ENCODE results near the gene PAK6. TPM values are rescaled to one million over a fixed set of nuclear protein-coding genes. Genes with fewer than 3 reads are reported as not detected.

Gene PAK6
- total RNA-seq, 5 donors from 2014 or later (not counting 1 experiment from before 2014, with no cell fraction given), result 0.28 to 2.1 (median 1.4) TPM; not detected in 2

DNA sequence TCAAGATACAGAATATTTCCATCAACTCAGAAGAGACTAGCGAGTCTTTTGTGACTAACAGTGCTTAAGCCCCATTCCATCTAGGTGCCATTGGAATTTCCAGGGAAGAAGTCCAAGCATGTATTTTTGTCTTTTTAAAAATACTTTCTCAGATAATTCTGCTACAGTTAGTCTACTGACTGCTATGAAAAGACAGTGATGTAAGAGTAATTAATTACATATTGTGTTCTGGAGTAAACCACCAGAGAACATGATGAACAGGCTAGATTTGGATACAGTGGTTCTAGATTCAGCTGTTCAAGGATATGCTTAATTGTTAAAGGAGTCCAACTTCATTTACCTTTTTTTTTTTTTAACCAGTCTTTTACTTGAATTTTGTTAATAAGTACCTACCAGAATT is 34.8 kb upstream of the PAK6 start:
- Mint-ChIP-seq H3K36me3 (no peaks in the 10 kb centered on the region), H3K27me3 (no peaks in the 10 kb centered on the region), H3K27ac (no peak overlapping the region)

DNA sequence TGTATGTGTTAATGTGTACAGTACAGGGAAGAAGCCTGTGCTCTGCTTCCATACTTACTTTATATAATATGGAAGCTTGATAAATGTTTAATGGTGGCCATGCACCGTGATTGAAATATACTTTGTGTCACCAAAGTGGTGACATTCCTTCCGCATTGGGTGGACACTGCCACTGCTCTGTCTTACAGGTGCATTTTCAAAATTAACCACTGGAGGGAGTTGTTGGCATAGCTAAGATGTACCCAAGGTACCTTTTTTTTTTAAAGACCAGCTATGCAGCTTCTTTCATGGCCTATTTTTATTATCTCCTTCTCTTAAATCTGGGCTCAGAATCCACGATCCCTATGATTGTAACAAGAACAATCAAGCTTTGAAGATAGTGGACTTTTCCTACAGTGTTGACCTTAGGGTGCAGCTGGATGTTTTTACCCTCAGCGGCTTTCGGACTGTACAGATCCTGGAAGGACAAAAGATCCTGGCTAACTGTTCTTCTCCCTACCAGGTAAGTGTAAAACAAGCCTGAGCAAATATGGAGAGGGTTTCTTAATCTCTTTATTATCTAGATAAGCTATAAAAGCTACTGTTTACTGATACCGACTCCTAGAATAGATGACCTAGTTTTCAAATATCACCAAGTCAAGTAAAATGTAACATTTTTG is 21.6 kb upstream of the PAK6 start:
- Mint-ChIP-seq H3K4me3 (no peak overlapping the region), H3K27ac (no peak overlapping the region), H3K27me3 (no peaks in the 10 kb centered on the region), H3K36me3 (no peaks in the 10 kb centered on the region), H3K9me3 (no peaks in the 10 kb centered on the region), H3K4me1 (no peaks in the 10 kb centered on the region)
- no peak overlapping the region for H3K27ac ChIP-seq (ENCODE audit: low read length)
- no peaks in the 10 kb centered on the region for H3K4me1 ChIP-seq (ENCODE audit: control insufficient read depth in 1 of 2, extremely low read depth in 1 of 2, insufficient read depth in 2 of 2, low read length in 2 of 2)
- ATAC-seq (replicated peaks in 1 of 4) (peak; percentile 75 to 87 (median 82)), DNase-seq (peak in 24 of 35 experiments; percentile 8 to 85 (median 25))
- H3K36me3 ChIP-seq (ENCODE audit: control insufficient read depth in 2 of 2, extremely low read depth in 1 of 2, insufficient read depth in 1 of 2, low read length in 1 of 2), result no peaks in the 10 kb centered on the region
- CTCF ChIA-PET, result interaction anchor here (0.5 to 3.0 kb wide), 29 partner anchors 9 to 203 kb away, joined by 3 to 48 read pairs (median 4); partner anchors contain the start of genes IVD (in 1 of the 2) and PAK6 (in 1 of the 2)
- no CpG with 5 or more reads among the region's 6 CpGs for WGBS (ENCODE audit: insufficient coverage)
- H3K4me3 ChIP-seq (ENCODE audit: control insufficient read depth in 1 of 2, extremely low read depth in 1 of 2, low read length in 1 of 2), result no peak overlapping the region
- H3K27me3 ChIP-seq (replicated peaks in 1 of 2; ENCODE audit: control insufficient read depth in 2 of 2, extremely low read depth in 1 of 2, insufficient read depth in 2 of 2, low read length in 1 of 2), result no peaks in the 10 kb centered on the region
- POLR2A ChIA-PET, result interaction anchor here in 1 of 2 donors (0.7 kb wide), 1 partner anchor 17 kb away, joined by 4 read pairs; no protein-coding TSS in a partner anchor
- H3K9me3 ChIP-seq, result no peaks in the 10 kb centered on the region

More for the DNA sequence above, 34.8 kb upstream of the PAK6 start:
- Histone ChIP-seq H3K4me3 (ENCODE audit: control insufficient read depth in 1 of 2, extremely low read depth in 1 of 2, low read length in 1 of 2) (no peak overlapping the region), H3K27me3 (replicated peaks in 1 of 2; ENCODE audit: control insufficient read depth in 2 of 2, extremely low read depth in 1 of 2, insufficient read depth in 2 of 2, low read length in 1 of 2) (no peaks in the 10 kb centered on the region), H3K36me3 (ENCODE audit: control insufficient read depth in 2 of 2, extremely low read depth in 1 of 2, insufficient read depth in 1 of 2, low read length in 1 of 2) (no peaks in the 10 kb centered on the region), H3K9me3 (no peaks in the 10 kb centered on the region), H3K27ac (ENCODE audit: low read length) (no peak overlapping the region), H3K4me1 (ENCODE audit: control insufficient read depth in 1 of 2, extremely low read depth in 1 of 2, insufficient read depth in 2 of 2, low read length in 2 of 2) (no peaks in the 10 kb centered on the region)
- no peaks in the 10 kb centered on the region for H3K9me3 Mint-ChIP-seq
- POLR2A ChIA-PET, result interaction anchor here (0.6 kb wide), 2 partner anchors 9 to 559 kb away, joined by 4 to 6 read pairs; no protein-coding TSS in a partner anchor
- ATAC-seq (replicated peaks in 1 of 4), result no peak
- CTCF ChIA-PET, result interaction anchor here in 1 of 2 donors (0.7 kb wide), 2 partner anchors 60 to 745 kb away, joined by 3 to 7 read pairs; no protein-coding TSS in a partner anchor
- DNase-seq, result no peak
- no peak overlapping the region for H3K4me3 Mint-ChIP-seq
- peaks cover under 1 to 3% (median 1%) of the 10 kb centered on the region in 3 donors for H3K4me1 Mint-ChIP-seq
- no CpG with 5 or more reads among the region's 1 CpG for WGBS (ENCODE audit: insufficient coverage)

DNA sequence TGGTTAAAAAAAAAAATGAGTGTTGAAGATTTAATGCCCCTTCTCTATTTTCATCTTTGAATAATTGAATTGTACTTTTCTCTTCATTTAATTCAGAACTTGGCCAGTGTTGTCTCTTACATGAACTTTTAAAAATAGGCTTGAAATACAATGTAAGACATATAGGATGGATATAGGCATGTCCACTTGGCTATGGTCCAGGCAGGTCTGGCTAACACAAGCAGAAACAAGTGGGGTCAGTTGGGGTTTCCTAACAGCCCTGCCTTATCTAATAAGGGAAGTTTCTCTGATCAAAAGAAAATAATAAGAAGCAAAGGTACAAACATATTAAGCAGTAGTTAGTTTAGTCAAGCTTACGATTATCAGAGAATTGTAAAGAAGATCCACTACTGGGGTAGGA is 19.1 kb upstream of the PAK6 start:
- Mint-ChIP-seq H3K4me1 (no peaks in the 10 kb centered on the region), H3K9me3 (no peaks in the 10 kb centered on the region), H3K27me3 (no peaks in the 10 kb centered on the region), H3K27ac (no peak overlapping the region), H3K36me3 (no peaks in the 10 kb centered on the region), H3K4me3 (no peak overlapping the region)
- DNase-seq (no peak), ATAC-seq (replicated peaks in 1 of 4) (no peak)
- H3K27me3 ChIP-seq (replicated peaks in 1 of 2; ENCODE audit: control insufficient read depth in 2 of 2, extremely low read depth in 1 of 2, insufficient read depth in 2 of 2, low read length in 1 of 2), result no peaks in the 10 kb centered on the region
- no peaks in the 10 kb centered on the region for H3K36me3 ChIP-seq (ENCODE audit: control insufficient read depth in 2 of 2, extremely low read depth in 1 of 2, insufficient read depth in 1 of 2, low read length in 1 of 2)
- no peak overlapping the region for H3K4me3 ChIP-seq (ENCODE audit: control insufficient read depth in 1 of 2, extremely low read depth in 1 of 2, low read length in 1 of 2)
- no peaks in the 10 kb centered on the region for H3K4me1 ChIP-seq (ENCODE audit: control insufficient read depth in 1 of 2, extremely low read depth in 1 of 2, insufficient read depth in 2 of 2, low read length in 2 of 2)
- WGBS (ENCODE audit: insufficient coverage), result no CpG with 5 or more reads among the region's 1 CpG
- CTCF ChIA-PET, result interaction anchor here (0.8 to 1.2 kb wide), 2 partner anchors 9 to 55 kb away, joined by 3 to 5 read pairs; no protein-coding TSS in a partner anchor
- H3K9me3 ChIP-seq, result no peaks in the 10 kb centered on the region
- POLR2A ChIA-PET, result no interaction called here
- H3K27ac ChIP-seq (ENCODE audit: low read length), result no peak overlapping the region

DNA sequence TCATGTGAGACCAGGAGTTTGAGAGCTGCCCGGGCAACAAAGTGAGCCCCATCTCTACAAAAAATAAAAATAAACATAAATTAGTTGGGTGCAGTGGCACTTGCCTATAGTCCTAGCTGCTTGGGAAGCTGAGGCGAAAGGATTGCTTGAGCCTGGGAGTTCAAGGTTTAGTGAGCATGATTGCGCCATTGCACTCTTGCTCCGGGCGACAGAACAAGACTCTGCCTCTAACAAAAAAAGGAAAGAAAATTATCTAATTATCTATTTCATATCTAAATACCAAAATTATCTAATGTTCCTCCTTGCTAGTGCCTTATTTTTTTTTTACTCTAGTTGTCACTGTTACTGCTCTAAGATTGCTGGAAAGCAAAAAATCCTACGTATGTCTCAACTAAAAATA is 16.7 kb upstream of the PAK6 start:
- ChIA-PET POLR2A (no interaction called here), CTCF (no interaction called here)
- ATAC-seq (replicated peaks in 1 of 4), result no peak
- DNase-seq, result no peak
- no peaks in the 10 kb centered on the region for H3K27me3 ChIP-seq (replicated peaks in 1 of 2; ENCODE audit: control insufficient read depth in 2 of 2, extremely low read depth in 1 of 2, insufficient read depth in 2 of 2, low read length in 1 of 2)
- Mint-ChIP-seq H3K36me3 (no peaks in the 10 kb centered on the region), H3K9me3 (no peaks in the 10 kb centered on the region), H3K4me3 (no peak overlapping the region), H3K4me1 (peaks cover 0 to 4% (median 0%) of the 10 kb centered on the region in 3 donors), H3K27ac (no peak overlapping the region), H3K27me3 (no peaks in the 10 kb centered on the region)
- H3K27ac ChIP-seq (ENCODE audit: low read length), result no peak overlapping the region
- no peaks in the 10 kb centered on the region for H3K36me3 ChIP-seq (ENCODE audit: control insufficient read depth in 2 of 2, extremely low read depth in 1 of 2, insufficient read depth in 1 of 2, low read length in 1 of 2)
- H3K9me3 ChIP-seq, result no peaks in the 10 kb centered on the region
- H3K4me1 ChIP-seq (ENCODE audit: control insufficient read depth in 1 of 2, extremely low read depth in 1 of 2, insufficient read depth in 2 of 2, low read length in 2 of 2), result no peaks in the 10 kb centered on the region
- H3K4me3 ChIP-seq (ENCODE audit: control insufficient read depth in 1 of 2, extremely low read depth in 1 of 2, low read length in 1 of 2), result no peak overlapping the region
- no CpG with 5 or more reads among the region's 6 CpGs for WGBS (ENCODE audit: insufficient coverage)

DNA sequence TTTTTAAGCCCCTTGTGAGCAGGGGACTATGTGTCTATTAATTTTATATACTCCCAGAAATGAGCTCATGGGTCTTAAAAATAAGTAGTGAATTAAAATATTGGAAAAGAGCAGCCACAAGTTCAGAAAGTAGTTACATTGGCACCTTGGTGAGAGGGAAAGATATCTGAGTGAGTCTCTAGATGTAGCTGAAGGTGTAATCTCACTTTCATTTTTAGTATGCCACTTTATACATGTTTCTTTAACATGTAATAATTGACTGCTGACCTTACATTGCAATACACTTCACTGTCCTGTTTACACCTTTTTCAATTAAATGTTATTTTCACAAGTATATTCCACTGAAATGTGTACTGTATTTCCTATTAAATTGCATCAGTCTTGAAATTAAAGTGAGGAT is 12.1 kb upstream of the PAK6 start:
- DNase-seq, result no peak
- no peaks in the 10 kb centered on the region for H3K9me3 Mint-ChIP-seq
- H3K27me3 Mint-ChIP-seq, result no peaks in the 10 kb centered on the region
- H3K27me3 ChIP-seq (replicated peaks in 1 of 2; ENCODE audit: control insufficient read depth in 2 of 2, extremely low read depth in 1 of 2, insufficient read depth in 2 of 2, low read length in 1 of 2), result no peaks in the 10 kb centered on the region
- H3K27ac ChIP-seq (ENCODE audit: low read length), result no peak overlapping the region
- H3K36me3 Mint-ChIP-seq, result no peaks in the 10 kb centered on the region
- CTCF ChIA-PET, result interaction anchor here (0.6 to 2.6 kb wide), 7 partner anchors 9 to 190 kb away, joined by 3 to 12 read pairs (median 3); no protein-coding TSS in a partner anchor
- H3K4me1 Mint-ChIP-seq, result peaks cover 0 to 4% (median 0%) of the 10 kb centered on the region in 3 donors
- no peak overlapping the region for H3K27ac Mint-ChIP-seq
- H3K4me3 Mint-ChIP-seq, result no peak overlapping the region
- ATAC-seq (replicated peaks in 1 of 4), result no peak
- POLR2A ChIA-PET, result no interaction called here
- no peaks in the 10 kb centered on the region for H3K4me1 ChIP-seq (ENCODE audit: control insufficient read depth in 1 of 2, extremely low read depth in 1 of 2, insufficient read depth in 2 of 2, low read length in 2 of 2)
- H3K9me3 ChIP-seq, result no peaks in the 10 kb centered on the region
- no peak overlapping the region for H3K4me3 ChIP-seq (ENCODE audit: control insufficient read depth in 1 of 2, extremely low read depth in 1 of 2, low read length in 1 of 2)
- no peaks in the 10 kb centered on the region for H3K36me3 ChIP-seq (ENCODE audit: control insufficient read depth in 2 of 2, extremely low read depth in 1 of 2, insufficient read depth in 1 of 2, low read length in 1 of 2)

DNA sequence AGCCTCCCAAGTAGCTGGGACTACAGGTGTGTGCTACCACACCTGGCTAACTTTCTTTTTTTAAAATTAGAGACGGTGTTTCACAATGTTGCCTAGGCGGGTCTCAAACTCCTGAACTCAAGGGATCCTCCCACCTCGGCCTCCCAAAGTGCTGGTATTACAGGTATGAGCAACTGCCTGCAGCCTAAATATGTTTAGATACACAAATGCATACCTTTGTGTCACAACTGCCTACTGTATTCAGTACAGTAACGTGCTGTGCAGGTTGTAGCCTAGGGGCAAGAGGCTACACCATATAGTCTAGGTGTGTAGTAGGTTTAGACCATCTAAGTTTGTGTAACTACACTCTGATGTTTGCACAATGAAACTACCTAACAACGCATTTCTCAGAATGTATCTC is 9.5 kb upstream of the PAK6 start:
- Mint-ChIP-seq H3K4me1 (peaks cover 0 to 4% (median 0%) of the 10 kb centered on the region in 3 donors), H3K9me3 (no peaks in the 10 kb centered on the region), H3K36me3 (no peaks in the 10 kb centered on the region), H3K27me3 (no peaks in the 10 kb centered on the region), H3K27ac (no peak overlapping the region), H3K4me3 (no peak overlapping the region)
- no peaks in the 10 kb centered on the region for H3K36me3 ChIP-seq (ENCODE audit: control insufficient read depth in 2 of 2, extremely low read depth in 1 of 2, insufficient read depth in 1 of 2, low read length in 1 of 2)
- DNase-seq (no peak), ATAC-seq (replicated peaks in 1 of 4) (no peak)
- no peaks in the 10 kb centered on the region for H3K27me3 ChIP-seq (replicated peaks in 1 of 2; ENCODE audit: control insufficient read depth in 2 of 2, extremely low read depth in 1 of 2, insufficient read depth in 2 of 2, low read length in 1 of 2)
- no peak overlapping the region for H3K4me3 ChIP-seq (ENCODE audit: control insufficient read depth in 1 of 2, extremely low read depth in 1 of 2, low read length in 1 of 2)
- WGBS (ENCODE audit: insufficient coverage), result 83% methylated on average over 2 of the region's 5 CpGs
- H3K27ac ChIP-seq (ENCODE audit: low read length), result no peak overlapping the region
- H3K4me1 ChIP-seq (ENCODE audit: control insufficient read depth in 1 of 2, extremely low read depth in 1 of 2, insufficient read depth in 2 of 2, low read length in 2 of 2), result no peaks in the 10 kb centered on the region
- CTCF ChIA-PET, result interaction anchor here in 1 of 2 donors (0.7 kb wide), 1 partner anchor 50 kb away, joined by 4 read pairs; no protein-coding TSS in a partner anchor
- H3K9me3 ChIP-seq, result no peaks in the 10 kb centered on the region
- POLR2A ChIA-PET, result no interaction called here
